Heart left ventricle (tissue), 16 donors: ENCODE data around the gene GIT2. TPM values are rescaled to one million over a fixed set of nuclear protein-coding genes. Genes with fewer than 3 reads are reported as not detected.
A peak's percentile ranks its signal among the peaks of the same experiment; 100 is the strongest.

Source experiments
- ATAC-seq, 4 donors: fragments of 200-7000 bp; cut with Tn5 transposase; one replicate each; pipeline ENCODE4 v1.9.1; 2020 to 2022; ENCODE audit warnings: moderate library complexity in 4 of 4, mild to moderate bottlenecking in 3 of 4, moderate number of reproducible peaks in 1 of 4
- DNase-seq, 5 donors: peaks; one replicate each; pipeline ENCODE4 v3.0.0-alpha.2; 2020
- H3K27ac ChIP-seq, 12 donors: fragments of 200-600 bp; sonication (generic) in 4 of 12; one replicate each; pipeline versions ENCODE4 v1.5.0 to v1.8.0; 2016 to 2022; ENCODE audit warnings: mild to moderate bottlenecking in 2 of 12
- H3K27me3 ChIP-seq, 9 donors: fragments of 200-600 bp; sonication (generic) in 2 of 9; one replicate each; pipeline versions ENCODE4 v1.5.1 to v1.8.0; 2016 to 2022; ENCODE audit warnings: mild to moderate bottlenecking in 3 of 9
- H3K36me3 ChIP-seq, 9 donors: fragments of 200-600 bp; sonication (generic) in 2 of 9; one replicate each; pipeline versions ENCODE4 v1.5.0 to v1.8.0; 2018 to 2022; ENCODE audit warnings: mild to moderate bottlenecking in 2 of 9
- H3K4me1 ChIP-seq, 12 donors: fragments of 200-600 bp; sonication (generic) in 4 of 12; one replicate each; pipeline versions ENCODE4 v1.5.0 to v1.8.0; 2016 to 2022; ENCODE audit warnings: mild to moderate bottlenecking in 3 of 12
- H3K4me3 ChIP-seq, 12 donors: fragments of 200-600 bp; sonication (generic) in 4 of 12; one replicate each; pipeline versions ENCODE4 v1.5.0 to v1.8.0; 2017 to 2022; ENCODE audit warnings: mild to moderate bottlenecking in 9 of 12, moderate library complexity in 4 of 12
- H3K9me3 ChIP-seq, 12 donors: fragments of 200-600 bp; sonication (generic) in 4 of 12; one replicate each; pipeline versions ENCODE4 v1.5.0 to v1.8.0; 2016 to 2022; ENCODE audit warnings: mild to moderate bottlenecking in 1 of 12
- POLR2A ChIP-seq, 2 donors: fragments of 450-650 bp; IDR thresholded peaks; one replicate each; pipeline ENCODE4 v1.6.1; 2017; ENCODE audit warnings: antibody characterized with exemption in 2 of 2, mild to moderate bottlenecking in 2 of 2, moderate library complexity in 2 of 2
- WGBS, 4 donors: extraction: QIAGEN DNeasy Blood & Tissue Kit in 2 of 4; methylation state at CpG; one replicate each; pipeline versions ENCODE4 v1.1.5 to v1.1.7; 2013 to 2018; 5-methylcytosine and 5-hydroxymethylcytosine counted together
- intact Hi-C, 10 donors: fragments of 100-400 bp; cut with DNase I; formaldehyde crosslinking; loops; one replicate each; pipeline versions ENCODE4 v1.11.1 to v1.14.2; 2022
- polyA plus RNA-seq, 2 donors: library from polyadenylated mRNA; stranded (reverse); fragments of 200-250 nt; gene quantifications; one replicate each; pipeline ENCODE4 v1.2.3, GENCODE V29; 2013
- total RNA-seq, 9 donors: library from RNA; depleted of rRNA in 2 of 9; stranded (reverse); fragments of >200 nt in 2 of 9; fragmentation: NEBNext Ultra II Directional in 3 of 9; extraction: Animal tissue kit (Norgen Biotek cat#: 25700) in 3 of 9; gene quantifications; one replicate each; pipeline versions ENCODE4 v1.1.0 to v1.2.4, GENCODE V29; 2016 to 2023
- TF ChIP-seq, protein P1 (sequence below), 12 donors: fragments of 200-600 bp; sonication (generic) in 4 of 12; IDR thresholded peaks; one replicate each; pipeline versions ENCODE4 v1.5.0 to v1.8.0; 2018 to 2022; ENCODE audit warnings: antibody characterized with exemption in 12 of 12, mild to moderate bottlenecking in 5 of 12
- donor health status: ischemic (EF 13 %, LVEDD 7.1; RV severe dilation, severe dysfunction).
- donor health status: healthy with polysubstance abuse.
- donor health status: DM: no; HTN: yes; CAD: no.
- donor health status: DM: no; HTN: no; CAD: no.
- donor health status: ischemic (EF 25% LVEDD 6.9; RV normal size, moderate dysfunction).
- donor health status: ischemic (EF 25% LVEDD 5.7; RV mildly dilated, moderate dysfunction).
- donor health status: healthy.
- donor health status: DM: yes; HTN: yes; CAD: no.
- donor health status: ischemic (EF 35%, LVEDD 5.7; RV mildly dilated, moderate dysfunction).
- donor health status: nonischemic (EF 11% LVEDD 7.7; RV severe dilation, severe dysfunction).
- donor health status: DM: yes; HTN: yes; CAD: no.
- donor health status: PGD.
- donor health status: ischemic (EF 29% LVEDD 5.4; RV normal size, mild dysfunction).
- donor health status: nonischemic (EF 23%, LVEDD 6.1; RV moderate dilation, normal function).

GIT2 gene
- total and polyA plus RNA-seq, 11 donors = 17.4 to 56.7 (median 36.2) TPM

DNA sequence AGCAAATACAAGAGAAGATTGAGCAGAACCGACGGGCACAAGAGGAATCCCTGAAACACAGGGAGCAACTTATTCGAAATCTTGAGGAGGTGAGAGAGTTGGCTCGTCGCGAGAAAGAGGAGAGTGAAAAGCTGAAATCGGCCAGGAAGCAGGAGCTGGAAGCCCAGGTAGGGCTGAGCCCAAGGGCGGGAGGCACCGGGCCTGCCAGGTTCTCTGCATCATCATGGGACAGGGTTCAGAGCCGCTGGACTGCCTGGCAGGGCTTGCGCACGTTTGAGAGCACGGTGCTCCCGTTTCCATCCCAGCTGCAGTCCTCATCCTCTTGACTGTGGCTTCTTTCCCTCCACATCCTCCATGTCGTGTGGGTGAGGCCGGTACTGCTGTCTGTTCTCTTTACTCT, 81.7 kb downstream of the GIT2 start:
- 93 to 95% (median 93%) methylated on average over 15 to 16 of the region's 16 CpGs for WGBS, 4 donors
- DNase-seq (no peak), ATAC-seq (no peak)
- intact Hi-C loops = no loop called here
- peaks cover 0 to 6% (median 0%) of the 10 kb centered on the region in 12 donors for H3K4me1 ChIP-seq
- no peak overlapping the region for H3K4me3 ChIP-seq
- peaks cover 0 to 100% (median 95%) of the 10 kb centered on the region in 9 donors for H3K36me3 ChIP-seq
- no peaks in the 10 kb centered on the region for H3K9me3 ChIP-seq
- H3K27ac ChIP-seq = no peak overlapping the region
- TF ChIP-seq POLR2A (IDR thresholded peaks at IDR 0.05) = no peak
- TF ChIP-seq, protein P1, sequence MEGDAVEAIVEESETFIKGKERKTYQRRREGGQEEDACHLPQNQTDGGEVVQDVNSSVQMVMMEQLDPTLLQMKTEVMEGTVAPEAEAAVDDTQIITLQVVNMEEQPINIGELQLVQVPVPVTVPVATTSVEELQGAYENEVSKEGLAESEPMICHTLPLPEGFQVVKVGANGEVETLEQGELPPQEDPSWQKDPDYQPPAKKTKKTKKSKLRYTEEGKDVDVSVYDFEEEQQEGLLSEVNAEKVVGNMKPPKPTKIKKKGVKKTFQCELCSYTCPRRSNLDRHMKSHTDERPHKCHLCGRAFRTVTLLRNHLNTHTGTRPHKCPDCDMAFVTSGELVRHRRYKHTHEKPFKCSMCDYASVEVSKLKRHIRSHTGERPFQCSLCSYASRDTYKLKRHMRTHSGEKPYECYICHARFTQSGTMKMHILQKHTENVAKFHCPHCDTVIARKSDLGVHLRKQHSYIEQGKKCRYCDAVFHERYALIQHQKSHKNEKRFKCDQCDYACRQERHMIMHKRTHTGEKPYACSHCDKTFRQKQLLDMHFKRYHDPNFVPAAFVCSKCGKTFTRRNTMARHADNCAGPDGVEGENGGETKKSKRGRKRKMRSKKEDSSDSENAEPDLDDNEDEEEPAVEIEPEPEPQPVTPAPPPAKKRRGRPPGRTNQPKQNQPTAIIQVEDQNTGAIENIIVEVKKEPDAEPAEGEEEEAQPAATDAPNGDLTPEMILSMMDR (IDR thresholded peaks at IDR 0.05) = no peak
- H3K27me3 ChIP-seq = no peaks in the 10 kb centered on the region

DNA sequence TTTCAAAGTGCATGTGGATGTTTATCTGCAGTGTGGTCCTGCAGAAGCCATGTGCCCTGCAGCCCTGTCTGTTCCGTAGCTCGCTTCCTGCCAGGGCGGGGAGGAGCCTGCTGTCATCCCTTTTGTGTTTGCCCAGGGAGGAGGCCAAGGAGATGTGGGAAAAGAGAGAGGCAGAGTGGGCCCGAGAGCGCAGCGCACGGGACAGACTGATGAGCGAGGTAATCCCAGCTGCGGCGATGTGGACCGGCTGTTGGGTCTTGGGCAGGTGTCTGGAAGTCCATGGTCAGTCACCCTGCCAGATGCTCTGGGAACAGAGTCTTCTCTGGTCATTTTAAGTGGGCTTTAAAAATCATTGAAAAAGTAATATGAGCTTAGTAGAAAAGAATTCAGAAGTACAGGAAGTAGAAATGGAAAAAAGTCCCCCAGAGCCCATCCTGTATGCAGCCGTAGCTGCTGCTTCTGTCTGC, 83.3 kb downstream of the GIT2 start:
- peak in 1 of 5 donors; percentile 40 for DNase-seq
- Histone ChIP-seq H3K36me3 (peaks cover 0 to 100% (median 95%) of the 10 kb centered on the region in 9 donors), H3K27me3 (no peaks in the 10 kb centered on the region), H3K9me3 (no peaks in the 10 kb centered on the region), H3K4me1 (peaks cover 0 to 6% (median 0%) of the 10 kb centered on the region in 12 donors), H3K4me3 (no peak overlapping the region), H3K27ac (peak overlapping the region in 3 of 12 donors; percentile 22 to 38 (median 34))
- TF ChIP-seq POLR2A (IDR thresholded peaks at IDR 0.05) = no peak
- TF ChIP-seq, protein P1 (IDR thresholded peaks at IDR 0.05) = no peak
- intact Hi-C loops = no loop called here
- peak in 2 of 4 donors; percentile 39 to 40 for ATAC-seq
- 67 to 74% (median 71%) methylated on average over 12 of the region's 12 CpGs for WGBS, 4 donors

GRCh38 chr12:109910969-109911348, 85.2 kb downstream of the GIT2 start:
- DNase-seq (no peak), ATAC-seq (no peak)
- 69 to 79% (median 76%) methylated on average over 5 to 12 of the region's 12 CpGs for WGBS, 4 donors
- TF ChIP-seq, protein P1 (IDR thresholded peaks at IDR 0.05) = peak in 1 of 12 donors; percentile 3
- no peak for TF ChIP-seq POLR2A (IDR thresholded peaks at IDR 0.05)
- peaks cover 0 to 100% (median 95%) of the 10 kb centered on the region in 9 donors for H3K36me3 ChIP-seq
- peaks cover 0 to 6% (median 0%) of the 10 kb centered on the region in 12 donors for H3K4me1 ChIP-seq
- no peak overlapping the region for H3K27ac ChIP-seq
- intact Hi-C loops = no loop called here
- no peaks in the 10 kb centered on the region for H3K27me3 ChIP-seq
- no peaks in the 10 kb centered on the region for H3K9me3 ChIP-seq
- H3K4me3 ChIP-seq = no peak overlapping the region

- Histone ChIP-seq H3K27ac (no peak overlapping the region), H3K36me3 (peaks cover 0 to 100% (median 95%) of the 10 kb centered on the region in 9 donors), H3K4me3 (no peak overlapping the region), H3K9me3 (no peaks in the 10 kb centered on the region), H3K4me1 (peaks cover 0 to 6% (median 0%) of the 10 kb centered on the region in 12 donors), H3K27me3 (no peaks in the 10 kb centered on the region)
- TF ChIP-seq POLR2A (IDR thresholded peaks at IDR 0.05) = no peak
- TF ChIP-seq, protein P1 (IDR thresholded peaks at IDR 0.05) = no peak
- no peak for ATAC-seq
- intact Hi-C loops = no loop called here
- 85 to 92% (median 87%) methylated on average over 8 of the region's 8 CpGs for WGBS, 4 donors
- DNase-seq = no peak
Measured at GRCh38 chr12:109910254-109910968, 85.8 kb downstream of the GIT2 start.
